Gastroesophageal sphincter (tissue), 4 donors: ENCODE data around the gene SNCB. TPM values are rescaled to one million over a fixed set of nuclear protein-coding genes. Genes with fewer than 3 reads are reported as not detected.
A peak's percentile ranks its signal among the peaks of the same experiment; 100 is the strongest.

Experiments
- ATAC-seq: fragments of 150-250 bp; one replicate; pipeline ENCODE4 v1.9.1; 2016; ENCODE audit warnings: mild to moderate bottlenecking, moderate library complexity
- H3K27ac ChIP-seq, 4 donors: fragments of 200-600 bp; sonication (generic) in 3 of 4; 1 replicate in 3 of 4; 2 replicates in 1 of 4; pipeline ENCODE4 v1.5.1; 2016 to 2019
- H3K27me3 ChIP-seq: fragments of 200-600 bp; sonication (generic); one replicate; pipeline ENCODE4 v1.5.1; 2019
- H3K36me3 ChIP-seq, 2 donors: fragments of 200-600 bp; sonication (generic); one replicate each; pipeline ENCODE4 v1.5.1; 2019; ENCODE audit warnings: control low read depth in 1 of 2
- H3K4me1 ChIP-seq, 3 donors: fragments of 200-600 bp; sonication (generic); 1 replicate in 2 of 3; 2 replicates in 1 of 3; pipeline ENCODE4 v1.5.1; 2016 to 2019; ENCODE audit warnings: control low read depth in 2 of 3
- H3K4me3 ChIP-seq, 2 donors: fragments of 200-600 bp; sonication (generic); one replicate each; pipeline ENCODE4 v1.5.1; 2019; ENCODE audit warnings: mild to moderate bottlenecking in 1 of 2, moderate library complexity in 1 of 2
- H3K9me3 ChIP-seq, 3 donors: fragments of 200-600 bp; sonication (generic); one replicate each; pipeline ENCODE4 v1.5.1; 2017 to 2019; ENCODE audit warnings: control low read depth in 2 of 3
- EP300 ChIP-seq: sonication (generic); formaldehyde crosslinking; IDR thresholded peaks from one replicate; pipeline ENCODE4 v1.6.1; 2017; ENCODE audit warnings: antibody characterized with exemption, mild to moderate bottlenecking
- POLR2A ChIP-seq, 2 donors: fragments of 450-650 bp; IDR thresholded peaks; one replicate each; pipeline ENCODE4 v1.6.1; 2017; ENCODE audit warnings: antibody characterized with exemption in 2 of 2, mild to moderate bottlenecking in 2 of 2, moderate library complexity in 1 of 2
- POLR2AphosphoS5 ChIP-seq: sonication (generic); formaldehyde crosslinking; IDR thresholded peaks from one replicate; pipeline ENCODE4 v1.6.1; 2017; ENCODE audit warnings: antibody characterized with exemption
- WGBS, 2 donors: methylation state at CpG; one replicate each; pipeline ENCODE4 v1.1.5; 2018; ENCODE audit warnings: low coverage in 1 of 2; 5-methylcytosine and 5-hydroxymethylcytosine counted together
- total RNA-seq, 4 donors: library from RNA; depleted of rRNA; stranded (reverse); fragments of >200 nt; gene quantifications; one replicate each; pipeline ENCODE4 v1.1.0, GENCODE V29; 2016
- TF ChIP-seq, protein P1 (sequence below), 4 experiments: fragments of 200-600 bp in 2 of 4; fragments of 450-650 bp in 2 of 4; sonication (generic) in 1 of 4; IDR thresholded peaks; one replicate each; pipeline ENCODE4 v1.5.1; 2017 to 2019; ENCODE audit warnings: antibody characterized with exemption in 4 of 4, mild to moderate bottlenecking in 2 of 4, moderate library complexity in 2 of 4

SNCB gene
- total RNA-seq, 4 donors from 2014 or later, result not detected

DNA sequence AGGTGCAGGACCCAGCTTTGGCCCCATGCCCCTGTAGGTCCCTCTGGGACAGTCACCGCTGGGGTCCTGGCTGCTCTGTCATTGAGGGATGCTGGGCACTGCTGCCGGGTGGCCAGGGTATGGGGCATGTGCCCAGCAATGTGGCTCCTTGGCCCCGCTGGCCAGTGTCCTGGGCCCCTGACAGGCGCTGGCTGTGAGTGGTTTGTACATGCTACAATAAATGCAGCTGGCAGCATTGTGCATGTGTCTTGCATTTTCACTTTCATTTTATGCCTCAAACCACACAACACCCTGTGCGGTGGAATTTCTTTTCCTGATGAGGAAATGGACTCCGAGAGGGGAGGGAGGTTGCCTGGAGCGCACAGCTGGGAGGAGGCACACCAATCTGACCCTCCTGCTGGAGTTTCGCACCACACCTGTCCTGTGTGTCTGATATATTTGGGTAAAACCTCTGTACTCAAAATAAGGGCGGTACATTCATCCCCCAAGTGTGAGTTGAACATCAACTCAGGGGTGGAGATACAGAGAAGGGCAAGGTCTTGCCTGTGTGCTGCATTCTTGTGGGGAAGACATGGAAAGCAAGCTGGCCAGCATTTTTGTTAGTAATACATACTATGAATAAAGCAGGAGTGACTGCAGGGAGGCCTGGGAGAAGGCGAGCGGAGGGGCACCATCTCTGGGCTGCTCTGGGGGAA, 28.6 kb upstream of the SNCB start:
- TF ChIP-seq, protein P1, sequence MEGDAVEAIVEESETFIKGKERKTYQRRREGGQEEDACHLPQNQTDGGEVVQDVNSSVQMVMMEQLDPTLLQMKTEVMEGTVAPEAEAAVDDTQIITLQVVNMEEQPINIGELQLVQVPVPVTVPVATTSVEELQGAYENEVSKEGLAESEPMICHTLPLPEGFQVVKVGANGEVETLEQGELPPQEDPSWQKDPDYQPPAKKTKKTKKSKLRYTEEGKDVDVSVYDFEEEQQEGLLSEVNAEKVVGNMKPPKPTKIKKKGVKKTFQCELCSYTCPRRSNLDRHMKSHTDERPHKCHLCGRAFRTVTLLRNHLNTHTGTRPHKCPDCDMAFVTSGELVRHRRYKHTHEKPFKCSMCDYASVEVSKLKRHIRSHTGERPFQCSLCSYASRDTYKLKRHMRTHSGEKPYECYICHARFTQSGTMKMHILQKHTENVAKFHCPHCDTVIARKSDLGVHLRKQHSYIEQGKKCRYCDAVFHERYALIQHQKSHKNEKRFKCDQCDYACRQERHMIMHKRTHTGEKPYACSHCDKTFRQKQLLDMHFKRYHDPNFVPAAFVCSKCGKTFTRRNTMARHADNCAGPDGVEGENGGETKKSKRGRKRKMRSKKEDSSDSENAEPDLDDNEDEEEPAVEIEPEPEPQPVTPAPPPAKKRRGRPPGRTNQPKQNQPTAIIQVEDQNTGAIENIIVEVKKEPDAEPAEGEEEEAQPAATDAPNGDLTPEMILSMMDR (IDR thresholded peaks at IDR 0.05), result no peak
- TF ChIP-seq EP300 (no peak), POLR2A (IDR thresholded peaks at IDR 0.05) (no peak), POLR2AphosphoS5 (no peak)
- no peak for ATAC-seq
- peak overlapping the region in 1 of 4 donors; percentile 29 for H3K27ac ChIP-seq

DNA sequence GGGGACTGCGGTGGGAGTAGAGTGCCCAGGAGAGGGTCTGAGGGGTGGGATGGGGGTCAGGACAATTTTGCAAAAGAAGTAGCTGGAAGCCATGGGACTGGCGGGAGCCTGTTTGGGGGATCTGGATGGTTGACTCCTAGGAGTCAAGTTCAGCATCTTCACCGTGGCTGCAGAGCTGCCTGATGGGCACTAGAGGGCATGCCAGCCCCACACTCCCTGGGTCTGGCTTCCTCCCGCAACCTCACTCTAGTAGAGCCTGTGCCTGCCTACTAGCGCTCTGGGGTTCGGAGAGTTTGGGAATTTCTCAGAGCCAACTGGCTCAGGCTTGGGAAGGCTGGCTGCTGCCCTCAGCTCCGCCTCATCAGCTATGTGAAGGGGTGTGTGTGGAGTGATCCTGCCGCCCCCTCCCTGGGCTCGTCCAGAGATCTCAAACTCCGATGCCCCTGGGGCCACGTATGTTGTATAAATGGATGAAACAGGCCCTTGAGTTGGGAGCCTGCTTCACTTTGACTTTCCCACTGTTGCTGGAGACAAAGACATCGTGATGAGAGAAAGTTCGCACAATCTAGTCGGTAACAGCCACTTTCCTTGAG, 27.8 kb upstream of the SNCB start:
- Histone ChIP-seq H3K27ac (no peak overlapping the region), H3K36me3 (peaks cover 0 to 47% of the 10 kb centered on the region in 2 donors), H3K4me1 (peaks cover 0 to 25% (median 15%) of the 10 kb centered on the region in 3 donors), H3K27me3 (peaks cover 20% of the 10 kb centered on the region), H3K9me3 (no peaks in the 10 kb centered on the region), H3K4me3 (no peak overlapping the region)
- peak; percentile 64 for ATAC-seq
- TF ChIP-seq, protein P1 (IDR thresholded peaks at IDR 0.05), result peak in 3 of 4 experiments; percentile 63 to 86 (median 67)
- no peak for TF ChIP-seq EP300
- TF ChIP-seq POLR2AphosphoS5, result no peak
- no peak for TF ChIP-seq POLR2A (IDR thresholded peaks at IDR 0.05)
- 52% methylated on average over 12 of the region's 14 CpGs; no CpG with 5 or more reads in 1 of the 2 donors for WGBS, 2 donors

More for the DNA sequence above, 28.6 kb upstream of the SNCB start:
- WGBS, 2 donors, result 71 to 82% methylated on average over 3 to 8 of the region's 11 CpGs
- peaks cover 0 to 25% (median 15%) of the 10 kb centered on the region in 3 donors for H3K4me1 ChIP-seq
- H3K4me3 ChIP-seq, result no peak overlapping the region
- no peaks in the 10 kb centered on the region for H3K9me3 ChIP-seq
- peaks cover 29% of the 10 kb centered on the region for H3K27me3 ChIP-seq
- peaks cover 0 to 39% of the 10 kb centered on the region in 2 donors for H3K36me3 ChIP-seq

DNA sequence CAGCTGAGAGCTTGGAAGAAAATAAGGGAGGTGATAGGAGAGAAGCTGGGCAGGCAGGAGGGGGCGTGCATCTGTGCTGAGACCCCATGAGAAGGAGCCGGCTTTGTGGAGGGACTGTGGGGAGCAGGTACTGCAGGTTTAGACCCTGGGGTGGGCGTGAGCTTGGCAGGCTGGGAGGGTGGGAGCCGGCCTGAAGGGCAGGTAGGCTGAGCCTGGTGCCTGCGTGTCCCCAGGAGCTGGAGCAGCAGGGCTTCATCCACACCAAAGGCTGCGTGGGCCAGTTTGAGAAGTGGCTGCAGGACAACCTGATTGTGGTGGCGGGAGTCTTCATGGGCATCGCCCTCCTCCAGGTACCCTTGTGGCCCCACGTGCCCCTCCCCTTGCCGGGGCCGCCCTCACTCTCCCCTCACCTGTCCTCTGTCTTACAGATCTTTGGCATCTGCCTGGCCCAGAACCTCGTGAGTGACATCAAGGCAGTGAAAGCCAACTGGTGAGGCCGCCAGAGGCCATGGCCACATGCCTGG, 26.2 kb upstream of the SNCB start:
- Histone ChIP-seq H3K27me3 (peaks cover 5% of the 10 kb centered on the region), H3K36me3 (peaks cover 0 to 56% of the 10 kb centered on the region in 2 donors), H3K9me3 (no peaks in the 10 kb centered on the region), H3K4me3 (no peak overlapping the region), H3K4me1 (peaks cover 0 to 27% (median 15%) of the 10 kb centered on the region in 3 donors), H3K27ac (no peak overlapping the region)
- no peak for ATAC-seq
- WGBS, 2 donors, result 81 to 100% methylated on average over 1 to 3 of the region's 13 CpGs
- no peak for TF ChIP-seq EP300
- TF ChIP-seq, protein P1 (IDR thresholded peaks at IDR 0.05), result no peak
- TF ChIP-seq POLR2AphosphoS5, result no peak
- no peak for TF ChIP-seq POLR2A (IDR thresholded peaks at IDR 0.05)

DNA sequence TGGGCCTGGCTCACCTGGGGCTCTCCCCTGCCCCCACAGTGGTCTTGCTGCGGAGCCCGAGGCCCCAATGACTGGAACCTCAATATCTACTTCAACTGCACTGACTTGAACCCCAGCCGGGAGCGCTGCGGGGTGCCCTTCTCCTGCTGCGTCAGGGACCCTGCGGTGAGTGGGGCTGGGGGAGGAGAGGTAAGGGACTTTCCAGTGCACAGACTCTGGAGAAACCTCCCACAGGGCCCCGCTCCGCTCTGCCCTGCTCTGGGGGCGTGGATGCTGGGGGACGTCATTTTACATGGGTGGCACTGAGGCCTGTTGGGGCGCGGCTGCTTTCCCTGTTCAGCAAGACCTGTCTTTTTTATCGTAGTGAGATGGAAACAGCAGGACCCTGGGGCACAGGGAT, 24.5 kb upstream of the SNCB start:
- peaks cover 0 to 28% (median 12%) of the 10 kb centered on the region in 3 donors for H3K4me1 ChIP-seq
- no peak overlapping the region for H3K4me3 ChIP-seq
- peaks cover 0 to 56% of the 10 kb centered on the region in 2 donors for H3K36me3 ChIP-seq
- TF ChIP-seq, protein P1 (IDR thresholded peaks at IDR 0.05), result no peak
- TF ChIP-seq POLR2AphosphoS5 (no peak), EP300 (no peak), POLR2A (IDR thresholded peaks at IDR 0.05) (no peak)
- no peak for ATAC-seq
- no peaks in the 10 kb centered on the region for H3K27me3 ChIP-seq
- H3K27ac ChIP-seq, result no peak overlapping the region
- WGBS, 2 donors, result 72% methylated on average over 3 of the region's 14 CpGs; no CpG with 5 or more reads in 1 of the 2 donors
- H3K9me3 ChIP-seq, result no peaks in the 10 kb centered on the region
